ENCODE data around the gene KCMF1. TPM values are rescaled to one million over a fixed set of nuclear protein-coding genes. Genes with fewer than 3 reads are reported as not detected.

KCMF1 gene
- total RNA-seq, 1 experiment from 2014 or later: 97.8 TPM

DNA sequence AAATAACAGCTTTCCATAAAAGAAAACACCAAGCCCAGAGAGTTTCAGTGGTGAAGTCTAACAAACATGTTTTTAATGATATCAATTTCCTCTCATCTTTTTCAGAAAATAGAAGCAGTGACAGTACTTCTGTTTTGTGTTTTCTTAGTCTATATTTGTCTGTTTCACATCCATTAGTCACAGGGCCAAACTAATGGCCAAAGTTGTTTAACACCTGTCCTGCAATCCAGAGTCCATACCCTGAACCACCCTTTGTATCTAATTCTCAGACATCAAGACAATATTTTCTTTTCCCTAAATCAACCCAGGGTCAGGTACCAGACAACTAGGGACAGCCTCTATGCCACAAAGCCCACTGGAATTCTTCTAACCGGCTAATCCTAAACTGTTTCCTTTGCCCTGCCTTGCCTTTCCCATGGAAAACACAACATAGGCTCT lies 39.6 kb upstream of the KCMF1 start:
- Histone ChIP-seq H3K27ac (no peak overlapping the region), H3K79me2 (ENCODE audit: low read depth) (no peaks in the 10 kb centered on the region), H3K4me1 (replicated peaks; ENCODE audit: insufficient read depth) (peaks cover 4% of the 10 kb centered on the region; the same call in 1 of the 2 replicates), H3K4me2 (no peak overlapping the region), H4K20me1 (ENCODE audit: insufficient read depth) (no peaks in the 10 kb centered on the region), H3K4me3 (no peak overlapping the region), H3K36me3 (ENCODE audit: low read depth) (no peaks in the 10 kb centered on the region), H3K9me3 (ENCODE audit: insufficient read depth, low read depth) (no peaks in the 10 kb centered on the region), H3F3A (ENCODE audit: insufficient read depth, low read depth) (peaks cover 2% of the 10 kb centered on the region; the same call in 1 of the 2 replicates), H3K9me2 (ENCODE audit: insufficient read depth) (no peaks in the 10 kb centered on the region), H2AFZ (no peak overlapping the region), H3K27me3 (ENCODE audit: insufficient read depth, low read depth) (no peaks in the 10 kb centered on the region)
- no TSS peak for BruUV-seq (replicated peaks)
- DNase-seq: no peak
- TF ChIP-seq EZH2 (IDR thresholded peaks at IDR 0.05; ENCODE audit: low read depth): no peak
- TF ChIP-seq, protein P1, sequence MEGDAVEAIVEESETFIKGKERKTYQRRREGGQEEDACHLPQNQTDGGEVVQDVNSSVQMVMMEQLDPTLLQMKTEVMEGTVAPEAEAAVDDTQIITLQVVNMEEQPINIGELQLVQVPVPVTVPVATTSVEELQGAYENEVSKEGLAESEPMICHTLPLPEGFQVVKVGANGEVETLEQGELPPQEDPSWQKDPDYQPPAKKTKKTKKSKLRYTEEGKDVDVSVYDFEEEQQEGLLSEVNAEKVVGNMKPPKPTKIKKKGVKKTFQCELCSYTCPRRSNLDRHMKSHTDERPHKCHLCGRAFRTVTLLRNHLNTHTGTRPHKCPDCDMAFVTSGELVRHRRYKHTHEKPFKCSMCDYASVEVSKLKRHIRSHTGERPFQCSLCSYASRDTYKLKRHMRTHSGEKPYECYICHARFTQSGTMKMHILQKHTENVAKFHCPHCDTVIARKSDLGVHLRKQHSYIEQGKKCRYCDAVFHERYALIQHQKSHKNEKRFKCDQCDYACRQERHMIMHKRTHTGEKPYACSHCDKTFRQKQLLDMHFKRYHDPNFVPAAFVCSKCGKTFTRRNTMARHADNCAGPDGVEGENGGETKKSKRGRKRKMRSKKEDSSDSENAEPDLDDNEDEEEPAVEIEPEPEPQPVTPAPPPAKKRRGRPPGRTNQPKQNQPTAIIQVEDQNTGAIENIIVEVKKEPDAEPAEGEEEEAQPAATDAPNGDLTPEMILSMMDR (conservative IDR thresholded peaks at IDR 0.05): no peak
- POLR2A ChIA-PET (ENCODE audit: unreplicated experiment): no interaction called here
- intact Hi-C loops (cut with micrococcal nuclease; ENCODE audit: unreplicated experiment): no loop called here
- CTCF ChIA-PET: interaction anchor here (0.6 kb wide), 1 partner anchor 29 kb away, joined by 15 read pairs; no protein-coding TSS in a partner anchor

DNA sequence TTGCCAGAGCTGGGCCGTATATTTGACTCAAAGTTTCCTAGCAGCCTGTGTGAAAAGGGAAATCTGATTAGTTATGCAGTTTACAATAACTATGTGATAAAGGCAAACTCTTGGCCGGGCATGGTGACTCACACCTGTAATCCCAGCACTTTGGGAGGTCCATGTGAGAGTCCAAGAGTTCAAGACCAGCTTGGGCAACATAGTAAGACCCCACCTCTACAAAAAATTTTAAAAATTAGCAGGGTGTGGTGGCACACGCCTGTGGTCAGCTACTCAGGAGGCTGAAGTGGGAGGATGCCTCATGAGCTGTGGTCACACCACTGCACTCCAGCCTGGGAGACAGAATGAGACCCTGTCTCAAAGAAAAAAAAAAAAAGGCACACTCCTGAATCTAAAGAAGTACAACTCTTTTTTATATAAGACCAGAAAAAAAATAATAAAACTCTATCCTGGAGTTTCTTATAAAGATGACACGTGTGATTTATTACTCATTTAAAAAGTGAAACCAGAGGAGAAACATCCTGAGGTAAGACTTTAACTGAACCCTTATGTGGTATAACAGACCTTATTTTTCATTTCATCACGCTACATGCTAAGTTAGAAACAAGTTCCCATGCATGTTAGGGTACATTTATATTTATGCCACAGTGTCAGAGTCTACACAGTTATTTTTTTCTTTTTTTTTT lies 32.6 kb upstream of the KCMF1 start:
- intact Hi-C loops (cut with micrococcal nuclease; ENCODE audit: unreplicated experiment): no loop called here
- Histone ChIP-seq H3K27me3 (ENCODE audit: insufficient read depth, low read depth) (no peaks in the 10 kb centered on the region), H3K4me2 (no peak overlapping the region), H3K4me3 (no peak overlapping the region), H3K36me3 (ENCODE audit: low read depth) (no peaks in the 10 kb centered on the region), H3F3A (ENCODE audit: insufficient read depth, low read depth) (peaks cover 10% of the 10 kb centered on the region), H3K79me2 (ENCODE audit: low read depth) (no peaks in the 10 kb centered on the region), H2AFZ (no peak overlapping the region), H3K9me2 (ENCODE audit: insufficient read depth) (no peaks in the 10 kb centered on the region), H4K20me1 (ENCODE audit: insufficient read depth) (no peaks in the 10 kb centered on the region), H3K9me3 (ENCODE audit: insufficient read depth, low read depth) (no peaks in the 10 kb centered on the region), H3K4me1 (replicated peaks; ENCODE audit: insufficient read depth) (peaks cover 25% of the 10 kb centered on the region), H3K27ac (no peak overlapping the region)
- no TSS peak for BruUV-seq (replicated peaks)
- POLR2A ChIA-PET (ENCODE audit: unreplicated experiment): no interaction called here
- TF ChIP-seq, protein P1 (conservative IDR thresholded peaks at IDR 0.05): no peak
- no peak for TF ChIP-seq EZH2 (IDR thresholded peaks at IDR 0.05; ENCODE audit: low read depth)
- DNase-seq: peak; percentile 27 to 55
- CTCF ChIA-PET: no interaction called here

DNA sequence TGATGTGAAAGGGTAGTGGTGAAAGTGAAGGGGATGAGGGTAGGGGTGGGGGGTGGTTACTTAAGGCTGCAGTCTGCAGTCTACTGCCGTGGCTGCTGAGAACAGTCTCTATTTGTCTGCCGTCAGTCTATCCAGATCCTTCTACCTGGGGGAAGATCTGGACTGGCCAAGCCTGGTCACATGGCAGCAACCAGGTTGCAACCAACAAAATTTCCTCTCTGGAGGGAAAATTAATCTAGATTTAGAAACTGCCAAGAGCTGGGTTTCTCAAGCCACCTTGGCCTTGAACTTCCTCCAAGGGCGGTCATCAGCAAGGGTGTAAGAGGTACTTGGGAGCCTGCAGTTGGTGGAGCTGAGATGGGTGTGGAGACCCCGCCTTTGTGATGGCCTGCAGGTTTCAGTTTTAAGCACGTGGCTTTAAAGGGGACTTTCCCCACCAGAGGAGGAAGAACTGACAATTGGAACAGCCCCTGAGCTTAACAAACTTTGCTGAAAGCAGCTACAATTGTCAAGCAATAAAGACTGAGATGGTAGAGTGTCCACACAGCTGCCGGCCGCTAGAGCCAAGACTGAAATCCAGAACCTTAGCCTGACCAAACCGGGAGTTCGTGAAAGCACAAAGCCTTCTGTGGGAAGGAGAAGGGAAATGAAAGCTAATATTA lies 31.4 kb upstream of the KCMF1 start:
- no peaks in the 10 kb centered on the region for H3K9me2 ChIP-seq (ENCODE audit: insufficient read depth)
- H3K4me3 ChIP-seq: no peak overlapping the region
- CTCF ChIA-PET: interaction anchor here (0.8 kb wide), 1 partner anchor 14 kb away, joined by 3 read pairs; no protein-coding TSS in a partner anchor
- no peak overlapping the region for H3K27ac ChIP-seq
- TF ChIP-seq EZH2 (IDR thresholded peaks at IDR 0.05; ENCODE audit: low read depth): no peak
- TF ChIP-seq, protein P1 (conservative IDR thresholded peaks at IDR 0.05): no peak
- H3K27me3 ChIP-seq (ENCODE audit: insufficient read depth, low read depth): no peaks in the 10 kb centered on the region
- H3F3A ChIP-seq (ENCODE audit: insufficient read depth, low read depth): peaks cover 17% of the 10 kb centered on the region
- H3K79me2 ChIP-seq (ENCODE audit: low read depth): no peaks in the 10 kb centered on the region
- DNase-seq: no peak
- H4K20me1 ChIP-seq (ENCODE audit: insufficient read depth): no peaks in the 10 kb centered on the region
- H3K9me3 ChIP-seq (ENCODE audit: insufficient read depth, low read depth): no peaks in the 10 kb centered on the region
- POLR2A ChIA-PET (ENCODE audit: unreplicated experiment): interaction anchor here (0.6 kb wide), 1 partner anchor 30 kb away, joined by 3 read pairs; no protein-coding TSS in a partner anchor
- intact Hi-C loops (cut with micrococcal nuclease; ENCODE audit: unreplicated experiment): no loop called here
- no peak overlapping the region for H2AFZ ChIP-seq
- peaks cover 32% of the 10 kb centered on the region for H3K4me1 ChIP-seq (replicated peaks; ENCODE audit: insufficient read depth)
- H3K4me2 ChIP-seq: no peak overlapping the region
- BruUV-seq (replicated peaks): no TSS peak
- no peaks in the 10 kb centered on the region for H3K36me3 ChIP-seq (ENCODE audit: low read depth)
